T-helper 1 cell (primary cell): ENCODE measurements around the gene ASTE1.
"Not testable (repeated sequence)": the region's sequence is repeated elsewhere in the genome, so short reads cannot be mapped to it uniquely, and the experiment has no call there.

Source experiments
- DNase-seq, 5 donors: peaks; one replicate each; pipeline ENCODE4 v3.0.0-alpha.2; 2012 to 2020

The ASTE1 gene

DNA sequence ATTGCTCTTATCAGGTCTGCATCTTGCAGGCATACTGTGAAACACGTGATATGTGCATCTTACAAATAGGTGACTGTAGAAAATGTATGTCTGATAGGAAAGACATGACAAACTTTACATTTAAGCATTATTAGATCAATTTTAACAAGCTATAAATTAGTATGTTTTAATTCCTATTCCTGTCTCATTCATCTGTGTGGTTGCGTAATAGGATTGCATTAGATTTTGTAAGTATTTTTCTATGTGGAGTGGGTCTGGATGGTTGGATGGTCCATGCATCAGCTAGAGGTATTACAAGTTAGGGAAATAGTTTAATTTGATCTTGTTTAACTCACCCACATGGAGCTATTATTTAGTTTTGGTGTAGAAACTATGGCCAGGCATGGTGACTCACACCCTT lies 18.8 kb downstream of the ASTE1 start:
- DNase-seq: no peak

DNA sequence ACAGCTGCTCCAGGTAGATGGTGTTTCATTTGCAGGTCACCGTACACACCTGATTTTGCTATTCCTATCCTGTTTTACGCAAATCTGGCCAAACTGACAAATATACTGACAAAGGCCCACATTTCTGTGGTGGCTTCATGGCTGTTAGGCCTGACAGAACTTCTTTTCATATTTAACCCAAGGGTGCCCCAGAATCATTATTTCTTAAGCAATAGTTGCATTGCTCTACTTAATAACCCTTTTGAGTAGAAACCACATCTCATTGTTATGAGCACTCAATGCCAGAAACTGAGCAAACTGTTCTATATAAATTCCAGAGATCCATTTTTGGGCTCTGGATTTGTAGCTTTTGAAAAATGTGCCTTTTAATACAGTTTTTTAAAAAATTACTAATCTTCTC lies 19.4 kb downstream of the ASTE1 start:
- no peak for DNase-seq

DNA sequence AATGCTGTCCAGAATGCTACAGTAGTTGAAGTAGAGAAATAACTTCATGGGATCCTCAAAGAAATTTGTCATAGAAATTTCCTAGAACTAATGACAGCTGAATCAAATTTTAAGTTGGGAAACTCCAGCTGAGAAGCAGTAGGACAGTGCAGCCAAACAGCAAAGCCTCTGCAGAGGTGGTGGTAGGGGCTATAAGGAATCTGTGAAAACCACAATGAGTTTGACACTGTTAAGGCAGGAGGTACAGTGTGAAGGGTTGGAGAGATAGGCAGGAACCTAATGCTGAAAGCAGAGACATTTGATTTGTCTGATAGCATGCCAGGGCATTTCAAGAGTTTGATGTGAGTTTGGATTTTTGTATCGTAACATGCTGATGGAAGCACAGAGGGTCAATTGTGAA lies 22.0 kb downstream of the ASTE1 start:
- DNase-seq: no peak

DNA sequence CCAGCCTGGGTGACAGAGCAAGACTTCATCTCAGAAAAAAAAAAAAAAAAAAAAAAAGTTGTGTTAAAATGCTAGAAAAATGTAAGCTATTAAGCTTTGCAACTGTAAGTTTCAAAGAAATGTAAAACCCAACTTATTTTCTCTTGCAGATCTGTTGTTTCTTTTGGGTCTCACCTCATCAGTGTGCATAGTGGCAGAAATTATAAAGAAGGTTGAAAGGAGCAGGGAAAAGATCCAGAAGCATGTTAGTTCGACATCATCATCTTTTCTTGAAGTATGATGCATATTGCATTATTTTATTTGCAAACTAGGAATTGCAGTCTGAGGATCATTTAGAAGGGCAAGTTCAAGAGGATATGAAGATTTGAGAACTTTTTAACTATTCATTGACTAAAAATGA lies 25.6 kb downstream of the ASTE1 start:
- DNase-seq: no peak

DNA sequence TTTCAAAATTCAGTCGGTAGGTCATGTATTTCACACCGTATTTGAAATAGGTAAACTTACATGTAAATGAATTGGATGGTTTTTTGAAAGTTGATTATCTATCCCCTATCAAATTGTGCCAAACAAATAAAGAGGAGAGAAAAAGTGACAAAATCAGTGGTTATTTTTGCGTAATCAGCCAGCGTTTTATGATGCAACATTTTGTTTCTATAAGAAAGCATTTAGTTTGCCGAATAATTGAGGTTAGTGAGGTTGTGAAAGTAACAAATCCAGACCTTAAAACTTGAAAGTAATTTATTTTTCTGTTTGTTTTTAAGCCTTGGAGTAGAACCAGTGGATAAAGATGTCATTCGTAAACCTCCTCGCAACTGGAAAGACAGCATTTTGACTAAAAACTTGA lies 29.3 kb downstream of the ASTE1 start:
- no peak for DNase-seq

DNA sequence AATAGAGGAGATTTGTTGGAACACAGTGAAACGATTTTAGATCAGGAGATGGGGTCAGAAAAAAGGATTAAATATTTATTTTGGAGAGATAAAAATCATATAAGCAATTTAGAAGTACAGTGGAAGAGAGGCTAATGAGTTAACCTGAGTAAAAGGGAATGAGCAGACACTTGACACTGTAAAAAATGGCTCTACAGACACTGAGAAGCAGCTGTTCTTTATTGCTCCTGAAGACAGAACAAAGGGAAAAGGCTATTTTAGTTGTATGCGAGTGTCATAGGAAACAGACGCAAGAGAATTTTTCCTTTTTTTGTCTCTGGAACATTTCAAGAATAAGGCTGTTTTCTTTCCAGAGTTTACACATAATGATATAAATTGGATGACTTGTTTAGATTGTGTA lies 34.3 kb downstream of the ASTE1 start:
- no peak for DNase-seq

DNA sequence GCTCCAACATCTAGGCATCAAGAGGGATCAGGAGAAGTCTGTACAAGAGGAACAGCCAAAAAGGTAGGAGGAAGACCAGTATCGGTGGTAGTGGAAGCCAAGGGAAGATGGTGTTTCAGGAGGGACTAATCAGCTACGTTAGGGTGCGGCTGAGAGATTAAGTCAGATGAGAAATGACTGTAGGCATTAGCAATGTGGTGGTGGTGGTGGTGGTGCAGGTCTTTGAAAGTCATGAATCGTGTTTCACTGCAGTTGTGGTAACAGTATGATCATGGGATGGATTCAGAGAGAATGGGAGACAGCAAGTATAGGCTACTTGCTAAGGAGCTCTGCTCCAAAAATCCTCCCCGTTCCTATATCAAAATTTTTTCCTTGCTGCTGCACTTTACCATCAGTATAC lies 35.5 kb downstream of the ASTE1 start:
- DNase-seq: no peak

DNA sequence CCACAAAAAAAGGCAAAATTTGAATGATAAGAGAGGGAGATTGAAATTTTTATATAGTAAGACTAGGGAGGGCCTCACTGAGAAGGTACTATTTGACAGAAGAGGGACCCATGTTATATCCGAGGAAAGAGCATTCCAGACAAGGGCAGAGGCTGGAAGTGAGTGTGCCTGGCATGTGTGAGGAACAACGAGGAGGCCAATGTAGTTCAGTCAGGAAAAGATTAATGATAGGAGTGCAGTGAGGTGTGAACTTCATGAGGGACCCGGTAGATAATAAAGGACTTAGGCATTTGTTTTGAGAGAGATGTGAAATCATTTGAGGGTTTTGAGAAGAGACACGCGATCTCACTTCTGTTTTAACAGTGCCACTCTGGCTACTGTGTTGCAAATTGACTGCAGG lies 36.3 kb downstream of the ASTE1 start:
- DNase-seq: no peak

DNA sequence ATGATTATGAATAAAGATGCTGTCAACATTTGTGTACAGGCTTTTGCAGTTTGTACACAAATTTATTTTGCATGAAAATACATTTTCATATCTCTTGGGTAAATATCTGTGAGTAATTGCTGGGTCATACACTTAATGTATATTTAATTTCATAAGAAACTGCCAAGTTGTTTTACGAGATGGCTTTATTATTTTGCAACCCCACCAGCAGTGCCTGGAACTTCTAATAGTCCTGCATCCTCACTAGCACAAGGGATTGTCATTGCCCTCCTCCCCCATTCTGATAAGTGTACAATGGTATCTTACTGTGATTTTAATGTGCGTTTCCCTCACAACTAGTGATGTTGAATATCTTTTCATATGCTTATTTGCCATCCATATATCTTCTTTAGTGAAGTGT lies 45.2 kb downstream of the ASTE1 start:
- DNase-seq: no peak

DNA sequence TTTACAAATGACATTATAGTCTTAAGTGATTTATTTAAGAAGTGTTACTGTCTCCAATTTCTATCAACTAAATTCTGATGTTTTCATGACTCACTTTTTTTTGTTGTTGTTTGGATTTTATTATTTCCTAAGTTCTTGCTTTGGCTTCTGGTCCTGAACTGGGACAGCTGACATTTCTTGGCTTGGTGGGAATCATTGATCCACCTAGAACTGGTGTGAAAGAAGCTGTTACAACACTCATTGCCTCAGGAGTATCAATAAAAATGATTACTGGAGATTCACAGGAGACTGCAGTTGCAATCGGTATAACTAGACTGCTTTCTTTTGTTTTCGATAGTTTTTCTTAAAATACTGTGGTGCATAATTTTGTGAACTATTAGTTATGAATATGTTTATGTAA lies 47.5 kb downstream of the ASTE1 start:
- no peak for DNase-seq

DNA sequence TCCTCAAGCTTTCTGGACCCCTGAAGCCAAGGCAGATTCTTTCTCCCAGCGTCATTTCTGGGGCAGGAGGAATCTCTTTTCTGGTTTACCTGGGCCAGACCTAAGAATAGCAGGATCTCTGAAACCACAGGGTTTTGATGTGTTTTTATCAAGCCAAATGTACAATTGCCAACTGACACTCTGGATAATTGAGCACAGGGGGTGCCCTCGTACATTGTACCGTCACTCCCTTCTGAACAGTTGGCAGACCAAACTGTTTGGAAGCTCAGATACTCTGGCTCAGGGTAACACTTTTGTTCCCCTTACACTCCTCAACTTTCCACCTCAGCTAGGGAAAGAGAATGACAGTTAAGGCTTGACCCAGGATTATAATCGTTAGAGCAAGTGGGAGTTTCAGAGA lies 49.9 kb downstream of the ASTE1 start:
- no peak for DNase-seq

DNA sequence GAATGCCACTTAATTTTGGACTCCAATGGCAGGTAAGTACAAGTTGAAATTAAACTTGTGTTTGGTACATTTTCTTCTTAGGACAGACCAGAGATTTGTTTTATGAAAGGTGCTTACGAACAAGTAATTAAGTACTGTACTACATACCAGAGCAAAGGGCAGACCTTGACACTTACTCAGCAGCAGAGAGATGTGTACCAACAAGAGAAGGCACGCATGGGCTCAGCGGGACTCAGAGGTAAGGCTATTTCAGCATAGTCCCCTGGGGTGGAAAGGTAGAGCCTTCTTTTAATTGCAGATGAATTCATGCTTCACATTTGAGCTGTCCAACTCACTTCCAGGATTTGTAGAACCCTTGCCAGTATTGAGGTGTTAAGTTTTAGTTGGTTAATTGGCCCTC lies 51.4 kb downstream of the ASTE1 start:
- DNase-seq: no peak

DNA sequence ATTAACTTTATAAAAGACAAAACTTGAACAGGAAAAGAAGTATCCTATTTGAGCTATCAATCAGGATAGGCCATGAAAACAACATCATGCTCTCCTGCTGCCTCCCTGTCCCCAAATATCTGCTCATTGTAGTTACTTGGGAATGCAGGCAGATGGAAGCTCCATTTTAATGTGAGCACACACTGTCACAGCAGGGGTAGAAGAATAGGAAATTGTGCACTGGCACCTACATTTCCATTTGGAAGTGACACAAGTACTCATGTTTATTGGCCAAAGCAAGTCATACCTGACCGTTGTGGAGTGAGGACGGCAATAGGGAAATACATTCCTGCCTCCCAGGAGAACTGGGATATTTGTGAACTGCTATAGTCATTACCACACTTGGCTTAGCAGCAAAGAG lies 52.4 kb downstream of the ASTE1 start:
- no peak for DNase-seq

DNA sequence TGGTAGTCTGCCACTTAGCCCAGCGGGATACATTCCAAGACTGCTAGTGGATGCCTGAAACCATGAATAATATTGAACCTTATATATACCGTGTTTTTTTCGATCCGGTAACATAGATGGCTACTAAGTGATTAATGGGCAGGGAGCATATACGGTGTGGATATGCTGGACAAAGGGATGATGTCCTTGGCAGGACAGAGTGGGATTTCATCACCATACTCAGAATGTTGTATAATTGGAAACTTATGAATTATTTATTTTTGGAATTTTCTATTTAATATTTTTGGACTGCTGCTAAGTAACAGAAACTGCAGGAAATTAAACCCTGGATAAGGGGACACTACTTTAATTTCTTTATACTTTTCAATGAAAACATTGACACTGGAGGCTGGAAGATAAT lies 53.2 kb downstream of the ASTE1 start:
- DNase-seq: no peak

DNA sequence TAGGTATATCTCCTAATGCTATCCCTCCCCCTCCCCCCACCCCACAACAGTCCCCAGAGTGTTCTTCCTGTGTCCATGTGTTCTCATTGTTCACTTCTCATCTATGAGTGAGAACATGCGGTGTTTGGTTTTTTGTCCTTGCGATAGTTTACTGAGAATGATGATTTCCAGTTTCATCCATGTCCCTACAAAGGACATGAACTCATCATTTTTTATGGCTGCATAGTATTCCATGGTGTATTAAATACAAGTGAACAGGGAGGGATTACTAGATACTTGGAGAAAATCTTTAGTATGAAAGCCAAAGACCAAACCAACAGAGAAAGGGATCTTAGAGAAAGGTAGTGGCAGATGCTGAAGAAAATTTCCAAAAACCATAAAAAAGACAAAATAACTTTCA lies 54.0 kb downstream of the ASTE1 start:
- DNase-seq: not testable (repeated sequence)

DNA sequence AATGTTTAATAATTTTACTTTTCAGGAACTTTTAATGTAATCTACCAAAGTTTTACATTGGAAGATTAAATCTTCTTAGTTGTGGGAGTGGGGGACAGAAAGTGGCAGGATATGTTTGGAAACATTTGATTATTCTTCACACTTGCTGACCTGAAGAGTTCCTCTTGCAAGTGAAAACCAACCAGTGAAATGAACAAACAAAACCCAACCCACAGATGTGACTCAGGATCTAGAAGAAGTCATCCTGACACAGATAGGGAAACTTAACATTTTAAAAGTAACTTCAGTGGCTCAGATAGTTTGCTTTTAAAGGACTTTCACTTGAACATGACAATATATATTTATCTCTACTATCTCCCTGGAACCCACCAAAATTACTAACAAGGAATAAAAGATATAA lies 55.4 kb downstream of the ASTE1 start:
- no peak for DNase-seq

DNA sequence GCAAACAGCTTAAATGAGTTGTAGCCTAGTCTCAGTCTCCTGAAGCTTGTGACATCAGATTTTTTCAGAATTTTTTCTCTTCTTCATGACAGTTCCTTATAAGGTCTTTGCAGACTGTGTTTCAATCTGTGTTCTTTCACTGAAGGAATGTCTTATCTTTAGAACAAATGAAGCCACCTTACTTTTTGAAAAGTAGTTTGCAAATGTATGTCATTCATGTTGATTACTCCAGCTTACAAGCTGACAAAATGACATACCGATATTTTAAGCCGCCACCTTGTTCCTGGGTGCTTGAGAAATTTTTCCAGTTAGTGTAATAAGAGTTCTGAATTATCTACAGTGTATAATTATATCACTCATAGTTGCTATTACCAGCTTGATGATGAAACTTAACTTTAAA lies 57.0 kb downstream of the ASTE1 start:
- no peak for DNase-seq

DNA sequence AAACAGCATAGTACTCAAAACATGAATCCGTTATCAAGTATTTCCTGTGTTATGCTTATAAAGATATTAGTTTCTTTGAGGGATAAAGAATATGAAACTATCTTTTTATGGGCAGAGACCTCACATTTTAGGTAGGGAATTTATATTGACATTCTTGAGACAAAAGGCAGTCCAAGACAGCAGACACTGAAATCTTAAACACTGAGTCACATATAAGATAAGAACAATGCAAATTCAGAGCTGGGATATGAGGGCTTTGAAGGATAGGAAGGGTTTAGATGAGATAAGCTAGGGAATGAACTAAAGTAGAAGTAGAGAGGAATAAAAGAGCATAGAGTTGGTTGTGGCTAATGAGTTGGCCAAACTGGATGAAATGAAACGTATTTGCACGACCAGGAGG lies 58.4 kb downstream of the ASTE1 start:
- no peak for DNase-seq

DNA sequence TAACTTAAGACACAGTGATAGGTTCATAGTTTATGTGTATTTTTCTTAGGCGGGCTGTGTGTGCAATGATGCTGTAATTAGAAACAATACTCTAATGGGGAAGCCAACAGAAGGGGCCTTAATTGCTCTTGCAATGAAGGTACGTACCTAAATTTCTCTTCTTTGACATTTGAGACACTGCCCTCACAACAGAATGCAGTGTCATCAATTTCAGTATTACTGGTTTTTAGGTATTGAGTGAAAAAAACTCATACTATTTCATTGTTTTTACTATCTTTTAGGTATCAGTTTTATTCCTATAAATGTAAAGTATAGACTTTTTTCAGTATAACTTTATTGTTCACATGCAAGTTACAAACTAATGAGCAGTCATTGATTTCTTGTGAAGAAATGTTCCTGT lies 59.3 kb downstream of the ASTE1 start:
- DNase-seq: no peak

DNA sequence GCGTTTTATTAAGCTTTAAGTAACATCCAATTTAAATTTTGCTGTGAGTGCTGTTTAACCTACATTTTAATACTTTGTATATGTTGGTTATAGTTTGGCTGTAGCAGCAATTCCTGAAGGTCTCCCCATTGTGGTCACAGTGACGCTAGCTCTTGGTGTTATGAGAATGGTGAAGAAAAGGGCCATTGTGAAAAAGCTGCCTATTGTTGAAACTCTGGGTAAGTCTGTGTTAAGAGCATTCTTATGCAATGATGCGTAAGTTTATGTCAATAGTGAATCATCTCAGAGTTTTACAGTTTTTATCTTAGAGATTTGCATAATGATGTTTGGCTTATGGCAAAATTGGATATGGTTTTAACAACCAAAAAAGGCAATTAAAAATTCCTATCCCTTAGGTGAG lies 62.7 kb downstream of the ASTE1 start:
- no peak for DNase-seq
